Brain microvascular endothelial cell (primary cell): Measurements from ENCODE around the gene SPATA2.

Experiments
- DNase-seq: peaks from one replicate; pipeline ENCODE4 v3.0.0-alpha.2; 2020
- H3K27ac ChIP-seq: fragments of 250-450 bp; sonication (Bioruptor Pico); 2 replicates; pipeline ENCODE4 v1.5.1; 2020; ENCODE audit warnings: mild to moderate bottlenecking, moderate library complexity
- H3K27me3 ChIP-seq: fragments of 250-450 bp; sonication (Bioruptor Pico); replicated peaks from 2 replicates; pipeline ENCODE4 v1.5.1; 2020; ENCODE audit warnings: mild to moderate bottlenecking
- H3K36me3 ChIP-seq: fragments of 250-450 bp; sonication (Bioruptor Pico); replicated peaks from 2 replicates; pipeline ENCODE4 v1.5.1; 2020; ENCODE audit warnings: mild to moderate bottlenecking
- H3K4me3 ChIP-seq: 2 replicates; pipeline ENCODE4 v1.5.1; 2011; ENCODE audit warnings: low read depth, mild to moderate bottlenecking, control low read depth, low read length, moderate library complexity
- CTCF ChIP-seq: IDR thresholded peaks from 2 replicates; pipeline ENCODE4 v1.5.1; 2011; ENCODE audit warnings: low read depth, mild to moderate bottlenecking, moderate library complexity, low read length, control low read depth, inconsistent platforms; ENCODE audit errors: missing control alignments
- in situ Hi-C: cut with HindIII; loops from 2 replicates; pipeline ENCODE4 v1.10.0; 2017; ENCODE audit warnings: low sequenced_read_pairs, low pct_ligation_motif_present

The SPATA2 gene

DNA sequence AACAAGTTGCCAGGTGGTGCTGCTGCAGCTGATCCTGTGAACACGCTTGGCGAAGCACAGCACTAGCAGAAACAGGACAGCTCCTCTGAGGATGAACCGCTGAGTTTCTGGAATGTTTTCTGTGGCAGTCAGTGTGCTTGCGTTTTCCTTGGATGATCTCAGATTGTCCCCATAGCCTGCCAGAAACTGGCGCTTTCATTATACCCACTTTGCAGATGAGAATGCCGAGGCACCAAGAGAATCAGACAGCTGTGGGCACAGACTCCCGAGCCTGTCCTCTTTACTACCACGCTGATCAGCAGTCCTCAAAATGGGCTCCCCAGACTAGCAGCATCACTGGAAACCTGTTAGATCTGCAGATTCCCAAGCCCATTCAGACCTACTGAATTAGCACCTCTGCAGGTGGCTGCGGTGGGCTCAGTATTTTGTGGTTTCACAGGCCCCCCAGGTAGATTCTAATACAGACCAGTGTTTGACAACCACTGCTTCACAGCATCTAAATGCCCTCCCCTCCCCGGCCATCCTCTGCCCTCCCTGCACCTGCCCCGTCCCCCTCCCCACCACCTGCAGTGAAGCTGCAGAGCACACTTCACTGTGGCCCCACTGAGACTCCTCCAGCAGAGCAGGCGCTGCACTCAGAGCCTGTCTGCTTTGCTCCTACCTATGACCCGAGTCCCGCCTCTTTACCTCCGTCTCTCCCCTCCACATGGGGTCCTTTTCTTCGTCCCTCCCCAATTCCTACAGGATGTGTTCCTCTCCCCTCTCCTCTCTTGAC, 29.6 kb downstream of the SPATA2 start:
- in situ Hi-C loops = no loop called here
- Histone ChIP-seq H3K4me3 (no peak overlapping the region), H3K27me3 (no peaks in the 10 kb centered on the region), H3K36me3 (peaks cover 7% of the 10 kb centered on the region), H3K27ac (no peak overlapping the region)
- DNase-seq = no peak
- TF ChIP-seq CTCF = no peak

- in situ Hi-C loops = no loop called here
- no peak for DNase-seq
- H3K36me3 ChIP-seq = peaks cover 10% of the 10 kb centered on the region
- no peak overlapping the region for H3K4me3 ChIP-seq
- TF ChIP-seq CTCF = no peak
- no peak overlapping the region for H3K27ac ChIP-seq
- no peaks in the 10 kb centered on the region for H3K27me3 ChIP-seq
These were observed 32.0 kb downstream of the SPATA2 start for GRCh38 chr20:49883246-49883802.

DNA sequence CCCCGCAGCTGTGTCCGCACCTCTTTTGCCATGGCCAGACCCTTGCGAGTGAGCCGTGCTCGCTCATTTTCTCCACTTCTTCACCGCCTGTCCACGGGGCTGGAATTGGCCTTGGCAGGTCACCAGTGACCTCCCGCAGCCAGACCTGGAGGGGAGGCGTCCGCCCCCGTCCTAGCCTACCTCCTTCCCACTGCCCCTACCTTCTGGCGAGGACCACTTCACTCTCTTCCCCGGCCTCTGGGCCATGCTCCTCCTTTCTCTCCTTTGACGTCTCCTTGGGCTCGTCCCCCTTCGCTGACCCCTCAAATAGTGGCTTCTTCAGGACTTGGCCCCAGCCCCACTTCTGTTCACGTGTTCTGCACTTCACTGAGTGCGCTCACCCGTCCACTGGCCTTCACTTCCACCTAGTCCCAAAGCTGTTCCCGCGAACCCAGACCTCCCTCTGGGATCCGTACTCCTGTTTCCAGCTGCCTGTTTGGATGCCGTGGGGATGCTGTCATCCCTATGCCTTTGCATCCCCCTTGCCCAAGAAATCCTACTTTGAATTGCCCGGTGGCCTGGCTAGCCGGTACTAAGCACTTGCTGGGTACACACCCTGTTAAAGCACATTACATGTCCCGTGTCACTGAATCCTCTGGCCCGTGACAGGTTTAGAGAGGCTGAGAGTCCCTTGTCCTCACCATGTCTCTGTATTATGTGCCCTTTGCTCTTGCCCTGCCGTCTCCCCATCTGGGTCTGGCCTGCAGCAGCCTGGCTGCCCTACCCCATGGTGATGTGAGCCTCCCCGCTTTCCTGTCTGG, 33.0 kb downstream of the SPATA2 start:
- in situ Hi-C loops = no loop called here
- no peak overlapping the region for H3K27ac ChIP-seq
- no peak for TF ChIP-seq CTCF
- no peak for DNase-seq
- H3K36me3 ChIP-seq = peaks cover 10% of the 10 kb centered on the region
- no peaks in the 10 kb centered on the region for H3K27me3 ChIP-seq
- no peak overlapping the region for H3K4me3 ChIP-seq

DNA sequence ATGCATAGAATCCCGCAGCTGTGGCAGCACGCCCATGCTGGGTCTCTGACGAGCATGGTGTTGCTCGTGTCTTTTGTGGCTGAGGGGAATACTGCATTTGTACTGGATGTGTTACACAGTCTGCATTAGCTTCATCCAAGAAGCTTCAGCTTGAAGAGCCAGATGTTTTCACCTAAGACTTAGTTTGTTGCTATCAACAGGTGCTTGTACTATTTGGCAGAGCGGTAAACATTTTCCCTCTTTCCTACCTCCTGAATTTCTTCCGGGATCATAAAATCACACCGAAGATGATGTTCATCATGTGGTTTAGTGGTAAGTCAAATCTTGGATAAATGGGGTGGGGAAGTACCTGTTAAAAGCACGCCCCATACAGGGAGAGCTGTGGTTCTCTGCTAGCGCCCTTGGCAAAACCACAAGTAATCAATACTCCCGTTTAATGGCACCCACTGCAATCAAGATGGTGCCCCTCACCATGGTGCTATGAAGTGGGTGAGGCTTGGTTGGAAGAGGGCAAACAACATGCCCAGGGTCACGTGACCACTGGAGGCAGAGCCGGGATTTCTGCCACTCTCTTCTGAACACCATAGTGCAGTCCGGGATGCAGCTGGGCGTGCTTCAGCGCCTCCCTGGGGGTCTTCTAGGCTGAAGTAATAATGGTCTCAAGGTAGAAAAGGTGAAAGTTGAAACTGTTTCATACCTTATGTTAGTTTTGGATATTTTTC, 34.4 kb downstream of the SPATA2 start:
- no peak overlapping the region for H3K4me3 ChIP-seq
- in situ Hi-C loops = no loop called here
- no peak for TF ChIP-seq CTCF
- DNase-seq = no peak
- no peak overlapping the region for H3K27ac ChIP-seq
- no peaks in the 10 kb centered on the region for H3K27me3 ChIP-seq
- H3K36me3 ChIP-seq = peaks cover 10% of the 10 kb centered on the region

DNA sequence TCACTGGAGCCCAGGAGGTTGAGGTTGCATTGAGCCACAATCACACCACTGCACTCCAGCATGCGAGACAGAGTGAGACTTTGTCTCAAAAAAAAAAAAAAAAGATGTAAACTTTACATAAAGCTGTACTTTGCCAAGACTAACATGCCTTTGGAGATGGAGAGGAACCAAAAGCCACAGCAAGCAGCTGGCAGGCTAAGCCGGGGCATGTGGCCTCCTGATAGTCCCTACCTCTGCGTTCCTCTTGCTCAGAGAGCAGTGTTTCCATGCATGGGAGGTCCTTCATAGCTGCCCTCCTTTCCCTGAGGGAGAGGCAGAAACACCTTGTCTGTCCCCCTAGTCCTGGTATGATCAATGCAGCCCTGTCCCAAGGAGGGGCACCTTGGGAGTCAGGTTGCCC, 35.2 kb downstream of the SPATA2 start:
- Histone ChIP-seq H3K27me3 (no peaks in the 10 kb centered on the region), H3K36me3 (peaks cover 10% of the 10 kb centered on the region), H3K4me3 (no peak overlapping the region), H3K27ac (no peak overlapping the region)
- peak; percentile 37 for DNase-seq
- in situ Hi-C loops = no loop called here
- no peak for TF ChIP-seq CTCF
